Measurements from ENCODE around the gene FBXL3.

The FBXL3 gene, protein sequence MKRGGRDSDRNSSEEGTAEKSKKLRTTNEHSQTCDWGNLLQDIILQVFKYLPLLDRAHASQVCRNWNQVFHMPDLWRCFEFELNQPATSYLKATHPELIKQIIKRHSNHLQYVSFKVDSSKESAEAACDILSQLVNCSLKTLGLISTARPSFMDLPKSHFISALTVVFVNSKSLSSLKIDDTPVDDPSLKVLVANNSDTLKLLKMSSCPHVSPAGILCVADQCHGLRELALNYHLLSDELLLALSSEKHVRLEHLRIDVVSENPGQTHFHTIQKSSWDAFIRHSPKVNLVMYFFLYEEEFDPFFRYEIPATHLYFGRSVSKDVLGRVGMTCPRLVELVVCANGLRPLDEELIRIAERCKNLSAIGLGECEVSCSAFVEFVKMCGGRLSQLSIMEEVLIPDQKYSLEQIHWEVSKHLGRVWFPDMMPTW

DNA sequence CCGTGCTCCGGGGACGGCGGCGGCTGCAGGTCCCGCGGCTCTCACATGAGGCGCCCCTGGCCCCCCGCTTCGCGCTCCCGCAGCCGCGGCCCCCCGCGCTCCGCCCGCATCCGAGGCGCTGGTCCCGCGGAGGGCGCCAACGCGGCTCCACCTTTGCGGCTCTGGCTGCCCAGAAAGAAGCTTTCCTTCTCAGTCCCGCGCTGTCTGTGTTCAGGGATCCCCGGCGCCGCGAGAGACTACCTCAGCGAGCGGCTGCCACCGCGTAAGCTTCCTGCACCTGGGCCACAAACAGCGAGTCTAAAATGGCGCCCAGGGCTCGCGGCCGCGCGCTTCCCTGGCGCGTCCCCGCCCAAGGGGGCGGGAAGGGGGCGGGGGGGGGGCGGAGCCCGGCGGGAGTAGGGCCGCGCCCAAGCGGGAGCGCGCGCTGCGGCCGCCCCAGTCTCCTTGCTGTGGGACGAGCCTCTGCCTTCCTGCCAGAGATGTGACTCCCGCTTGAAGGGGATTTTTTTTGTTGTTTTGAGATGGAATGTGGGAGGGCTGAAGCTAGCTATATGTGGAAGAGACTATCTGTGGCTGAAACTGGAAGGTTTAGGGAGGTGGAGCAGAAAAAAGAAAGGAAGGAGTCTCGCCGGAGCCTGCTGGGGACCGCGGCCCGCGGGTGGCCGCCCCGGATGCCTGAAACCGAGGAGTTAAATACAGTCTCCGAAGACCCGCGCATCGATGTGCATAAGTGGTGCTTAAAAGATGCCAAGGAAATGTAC, at the start of gene FBXL3:
Gene FBXL3 (minus strand): TSS at position 299 of the 761 bp plus-strand sequence. CDS start 5,299 bp downstream, outside the sequence.
- peak; percentile 60 for DNase-seq

DNA sequence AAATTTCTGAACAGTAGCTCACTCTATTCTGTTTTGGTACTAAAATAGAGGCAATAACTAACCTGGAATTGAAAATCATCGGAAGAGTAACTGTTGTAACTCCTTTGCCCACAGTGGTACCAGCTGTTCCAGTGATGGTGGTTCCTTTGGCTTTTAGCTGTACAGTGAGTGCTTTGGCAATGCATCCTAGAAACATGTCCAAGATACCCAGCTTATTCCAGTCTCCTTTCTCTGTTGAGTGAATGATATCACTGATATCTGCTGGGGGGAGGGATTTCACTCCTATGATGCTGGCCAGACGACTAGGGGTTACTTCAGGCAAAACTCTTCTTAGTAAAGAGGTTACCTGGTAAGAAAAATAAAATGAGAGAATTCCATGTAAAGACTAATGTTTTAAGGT, 40.6 kb upstream of the FBXL3 start:
- DNase-seq, result no peak

DNA sequence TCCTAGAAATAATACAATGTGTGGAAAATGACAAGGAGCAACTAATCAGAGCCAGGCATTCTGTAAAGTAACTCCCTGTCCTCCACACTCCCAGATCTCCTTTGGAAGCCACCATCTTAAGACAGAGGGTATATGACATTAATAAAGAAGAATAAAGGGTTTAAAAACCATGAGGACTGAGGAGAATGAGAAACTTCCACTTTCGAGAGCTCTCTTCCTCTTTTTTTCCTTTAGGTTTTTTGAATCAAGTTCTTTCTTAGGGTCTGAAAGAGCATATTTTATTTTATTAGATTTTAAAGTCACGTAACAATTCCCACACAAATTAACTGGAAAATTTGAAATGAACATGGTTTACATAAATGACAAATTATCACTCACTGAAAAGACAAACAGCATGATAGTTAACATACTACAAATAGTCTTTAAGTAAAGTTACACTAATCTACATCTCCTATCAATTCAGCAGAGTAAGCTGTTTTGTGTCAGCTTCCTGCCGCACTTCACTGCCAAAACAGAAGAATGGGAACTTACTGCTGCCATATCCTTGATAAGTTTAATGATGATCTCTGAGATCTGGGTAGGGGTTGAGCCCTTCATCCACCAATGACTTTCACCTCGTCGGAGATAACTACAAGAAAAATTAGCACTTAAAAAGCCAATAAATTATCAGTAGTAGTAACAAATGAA, 38.6 kb upstream of the FBXL3 start:
- no peak for DNase-seq

DNA sequence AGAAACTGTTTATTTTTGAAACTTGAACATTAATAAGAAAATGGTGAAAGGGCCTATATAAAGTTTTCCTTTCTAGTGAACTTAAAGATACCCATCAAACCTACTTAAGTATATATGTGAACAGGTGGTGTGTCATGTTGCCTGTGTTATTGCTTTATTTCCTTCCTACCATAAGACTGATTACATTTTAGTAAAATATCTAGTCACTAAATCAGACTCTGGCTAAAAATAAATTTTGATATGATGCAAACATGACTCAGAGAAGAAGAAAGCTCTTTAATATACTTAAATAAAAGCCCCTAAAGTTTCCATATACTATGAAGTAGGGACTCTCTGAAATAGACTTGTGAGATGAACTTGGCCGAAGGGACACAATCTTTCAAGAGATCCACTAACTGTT, 35.1 kb upstream of the FBXL3 start:
- no peak for DNase-seq

DNA sequence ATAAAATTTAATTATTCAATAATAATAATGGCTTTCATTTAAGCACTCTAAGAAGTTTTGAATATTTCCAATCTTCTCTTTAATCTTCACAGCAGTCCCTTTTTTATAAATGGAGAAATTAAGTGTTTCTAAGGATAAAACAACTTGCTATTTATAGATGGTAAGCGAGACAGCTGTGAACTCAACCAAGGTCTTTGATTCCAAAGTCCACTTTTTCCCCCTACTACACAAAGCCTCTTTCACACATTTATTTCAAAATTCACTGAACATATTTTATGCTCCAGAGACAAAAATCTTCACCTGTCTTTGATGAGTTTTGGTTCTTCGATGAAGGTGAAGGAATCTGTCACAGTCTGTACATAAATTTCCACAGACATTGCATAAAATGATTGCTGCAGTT, 34.4 kb upstream of the FBXL3 start:
- DNase-seq, result no peak

DNA sequence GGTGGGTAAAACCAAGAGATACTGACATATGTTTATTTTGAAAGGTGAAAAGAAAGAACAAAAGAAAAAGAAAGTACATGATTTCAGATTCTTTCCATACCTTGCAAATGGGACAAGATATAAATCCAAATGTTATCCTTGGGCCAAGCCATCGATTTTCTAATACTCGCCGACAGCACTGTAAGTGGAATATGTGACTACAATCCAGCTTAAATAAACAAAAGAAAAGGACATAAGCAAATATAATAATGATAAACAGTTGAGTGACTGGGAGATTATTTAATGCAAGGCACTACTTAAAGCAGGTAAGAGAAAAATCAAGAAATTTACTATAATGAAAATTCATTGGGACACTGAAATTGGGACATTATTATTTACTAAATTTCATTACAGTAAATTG, 29.9 kb upstream of the FBXL3 start:
- DNase-seq, result no peak

DNA sequence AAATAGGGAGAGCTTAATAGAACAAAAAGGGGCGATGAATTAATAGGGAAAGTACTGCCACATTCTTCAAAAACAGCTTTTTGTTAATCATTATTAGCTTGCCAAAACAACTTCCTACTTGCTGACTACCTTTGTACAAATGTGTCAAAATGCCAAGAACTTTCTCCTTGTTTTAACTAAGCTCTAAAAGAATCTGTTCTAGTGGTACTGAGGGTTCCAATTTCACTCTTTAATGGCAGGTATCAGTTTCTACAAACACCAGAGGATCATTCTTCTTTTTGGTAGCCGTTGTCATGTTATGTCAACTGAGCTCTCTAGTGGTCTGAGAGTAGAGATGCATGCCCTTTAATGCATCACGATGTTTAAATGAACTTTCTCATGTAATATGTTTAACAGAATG, 29.4 kb upstream of the FBXL3 start:
- no peak for DNase-seq

DNA sequence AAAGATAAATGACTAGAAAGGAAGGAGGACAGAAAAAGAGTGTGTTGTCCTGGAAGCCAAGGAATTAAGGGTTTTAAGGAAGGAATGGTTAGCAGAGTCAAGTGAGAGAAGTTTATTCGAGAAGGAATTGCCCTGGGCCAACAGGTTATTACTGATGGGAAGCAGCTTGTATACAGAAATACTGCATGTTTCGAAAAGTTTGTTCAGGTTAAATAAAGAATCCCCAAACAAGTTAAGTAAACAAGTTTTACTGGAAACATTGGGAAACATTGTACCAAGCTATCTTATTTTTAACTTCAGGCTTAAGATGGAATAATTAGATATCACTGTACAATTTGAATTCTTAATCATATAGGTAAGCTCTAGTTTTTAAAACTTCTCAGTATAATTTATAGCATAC, 28.2 kb upstream of the FBXL3 start:
- DNase-seq, result no peak

DNA sequence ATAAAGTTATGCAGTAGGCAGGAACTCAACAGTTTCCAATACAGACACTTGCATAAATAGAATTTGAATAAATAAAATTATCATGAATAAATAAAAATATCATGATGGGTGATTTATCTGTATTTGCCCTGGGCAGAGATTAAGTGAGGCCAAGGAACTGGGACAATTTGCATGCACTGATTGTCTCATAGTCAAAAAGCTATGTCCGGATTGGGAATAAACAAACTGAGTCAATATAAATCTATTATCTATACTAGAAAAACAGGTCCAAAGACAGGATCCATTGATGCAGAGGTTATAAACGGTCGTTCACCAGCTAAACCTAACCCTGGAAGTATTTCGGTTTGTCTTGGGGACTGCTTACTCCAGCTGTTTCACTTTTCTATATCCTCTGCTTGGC, 26.2 kb upstream of the FBXL3 start:
- no peak for DNase-seq

DNA sequence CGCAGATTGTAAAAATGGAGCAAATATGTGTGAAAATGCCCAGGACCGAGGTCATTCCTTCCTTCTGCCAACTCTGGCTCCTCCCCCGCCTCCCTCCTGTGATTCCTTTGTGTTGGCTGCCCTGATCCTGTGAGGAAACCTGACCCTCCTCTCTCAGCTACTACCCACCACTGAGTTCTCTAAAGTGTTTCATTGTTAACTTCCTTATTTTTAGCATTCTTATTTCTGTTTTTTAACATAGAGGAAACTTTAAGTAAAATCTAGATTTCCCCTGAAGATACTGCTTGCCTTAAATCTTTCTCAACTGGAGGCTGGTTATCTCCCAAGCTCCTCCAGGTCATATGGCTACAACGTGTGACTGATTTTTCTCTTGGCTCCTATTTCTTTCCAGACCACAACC, 21.7 kb upstream of the FBXL3 start:
- DNase-seq, result no peak

DNA sequence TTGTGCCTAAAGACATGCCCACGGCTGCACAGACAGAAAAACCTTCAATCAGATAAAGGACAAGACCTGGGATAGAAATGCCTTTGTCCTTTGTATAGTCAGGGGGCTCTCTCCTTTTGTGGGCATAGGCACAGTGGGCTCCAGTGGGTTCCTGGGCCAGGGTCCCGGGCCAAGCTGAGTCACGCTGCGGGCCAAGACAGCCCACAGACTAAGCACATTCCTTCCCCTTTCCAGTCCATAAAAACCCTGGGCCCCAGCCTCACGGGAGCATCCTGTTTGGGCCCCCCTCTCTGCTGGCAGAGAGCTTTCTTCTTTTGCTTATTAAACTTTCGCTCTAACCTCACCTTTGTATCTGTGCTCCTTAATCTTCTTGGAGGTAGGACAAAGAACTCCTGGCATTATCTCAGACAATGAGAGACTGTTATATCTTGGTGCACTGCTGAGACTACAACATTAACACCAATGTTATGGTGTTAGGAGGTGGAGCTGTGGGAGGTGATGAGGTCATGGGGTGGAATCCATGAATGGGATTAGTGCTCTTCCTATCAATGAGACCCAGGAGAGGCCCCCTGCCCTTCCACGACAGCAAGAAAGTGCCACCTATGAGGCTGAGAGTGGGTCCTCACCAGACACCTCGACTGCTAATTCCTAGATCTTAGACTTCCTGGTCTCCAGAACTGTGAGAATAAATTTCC, 20.8 kb upstream of the FBXL3 start:
- DNase-seq, result no peak

DNA sequence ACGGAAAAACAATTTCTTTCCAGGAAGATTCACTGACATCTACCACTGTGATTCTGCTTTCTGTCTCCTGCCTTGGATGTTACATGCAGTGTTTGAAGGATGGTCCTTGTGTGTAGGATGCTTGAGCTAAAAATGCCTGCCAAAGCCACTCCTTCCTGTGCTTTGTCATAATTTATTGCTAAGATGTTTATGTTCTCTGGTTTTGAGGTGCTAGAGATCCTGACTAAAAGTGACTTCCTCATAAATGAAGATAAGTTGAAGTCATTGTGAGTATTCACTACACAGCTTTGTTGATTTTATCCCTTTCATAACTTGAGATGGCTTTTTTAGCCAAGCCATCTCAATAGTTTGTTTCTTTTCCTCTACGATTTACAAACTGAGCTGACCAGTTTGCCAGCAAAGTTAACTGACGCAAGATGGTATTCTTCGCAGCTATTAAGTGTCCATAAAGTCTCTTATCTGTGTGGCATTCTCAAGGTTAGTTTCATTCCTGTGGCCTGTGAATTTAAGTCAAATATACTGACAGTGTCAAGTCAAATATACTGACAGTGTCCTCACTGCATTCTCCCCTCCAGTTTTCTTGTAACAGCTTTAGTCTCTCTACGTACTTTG, 15.7 kb upstream of the FBXL3 start:
- no peak for DNase-seq

DNA sequence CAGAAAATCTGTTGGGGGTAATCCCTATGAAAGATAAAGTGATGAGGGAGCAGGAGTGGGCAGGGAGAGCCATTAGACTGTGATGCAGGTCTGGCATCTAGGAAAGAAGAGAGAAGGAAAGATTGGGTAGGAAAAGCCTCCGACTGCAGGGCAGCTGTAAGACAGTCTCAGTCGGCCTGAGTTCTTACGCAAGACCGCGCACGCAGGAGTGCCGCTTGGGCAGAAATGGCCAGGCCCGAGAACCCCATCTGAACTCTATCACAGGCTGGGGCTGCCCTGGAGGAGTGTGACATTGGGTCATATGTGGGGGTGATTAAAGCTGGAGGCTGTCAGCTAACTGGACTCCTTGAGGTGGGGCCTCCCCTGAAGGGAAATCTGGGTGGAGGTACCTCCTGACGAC, 13.9 kb upstream of the FBXL3 start:
- no peak for DNase-seq

DNA sequence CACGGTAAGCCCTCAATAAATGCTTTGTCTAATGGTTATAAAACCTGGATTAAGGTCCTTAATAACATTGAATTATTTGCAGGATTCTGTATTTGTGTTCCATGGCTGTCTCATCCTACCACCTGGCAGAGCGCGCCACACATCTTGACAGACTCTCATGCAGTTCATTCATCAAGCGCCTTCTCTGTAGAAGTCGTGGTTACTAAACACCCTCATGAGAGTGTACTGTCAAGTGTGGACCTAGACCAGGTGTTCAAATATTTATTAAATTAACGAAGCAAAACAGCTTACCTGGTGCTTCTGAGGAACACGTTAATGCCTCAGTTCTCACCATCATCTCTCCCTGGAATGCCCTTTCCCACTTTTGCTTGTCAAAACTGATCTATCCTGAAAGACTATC, 13.1 kb upstream of the FBXL3 start:
- no peak for DNase-seq

DNA sequence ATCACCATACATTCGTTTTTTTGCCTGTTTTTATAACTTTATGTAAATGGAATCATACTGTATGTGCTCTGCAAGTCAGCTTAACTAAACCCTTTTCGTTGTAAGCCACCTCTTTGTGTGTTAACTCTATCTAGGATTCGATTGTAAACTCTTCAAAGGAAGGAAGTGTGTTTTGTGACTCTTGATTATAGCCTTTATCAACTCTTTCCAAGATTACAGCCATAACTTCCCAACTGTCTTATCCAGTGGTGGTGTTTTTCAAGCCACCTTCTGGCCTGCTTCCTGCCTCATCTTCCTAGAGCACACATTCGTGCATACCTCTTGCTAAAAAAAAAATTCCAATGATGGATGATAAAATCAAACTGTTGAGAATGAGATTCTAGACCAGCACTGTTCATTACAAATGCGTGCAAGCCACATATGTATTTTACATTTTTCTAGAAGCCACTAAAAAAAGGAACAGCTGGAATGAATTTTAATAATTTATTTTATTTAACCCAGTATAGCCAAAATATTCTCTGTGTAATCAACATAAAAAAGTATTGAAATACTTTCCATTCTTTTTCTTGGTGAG, 12.0 kb upstream of the FBXL3 start:
- no peak for DNase-seq

DNA sequence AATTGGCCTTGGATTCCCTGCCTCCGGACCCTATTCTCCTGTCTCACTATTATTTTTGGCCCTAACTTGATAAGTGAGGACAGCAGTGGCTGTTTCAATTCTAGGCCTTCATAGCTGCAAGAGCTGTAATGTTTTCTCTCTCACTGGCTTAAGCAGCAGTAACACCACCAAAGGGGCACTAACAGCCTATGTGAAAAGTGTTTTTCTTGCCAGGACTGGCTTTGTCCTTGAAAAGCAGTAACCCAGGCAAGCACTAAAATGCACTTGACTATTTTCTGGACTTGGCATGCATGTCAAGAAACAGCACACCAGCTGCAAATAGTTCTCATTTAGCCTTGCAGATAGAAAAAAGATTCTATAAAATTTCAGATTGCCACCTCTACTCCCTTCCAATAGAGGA, 9.3 kb upstream of the FBXL3 start:
- DNase-seq, result peak; percentile 30

DNA sequence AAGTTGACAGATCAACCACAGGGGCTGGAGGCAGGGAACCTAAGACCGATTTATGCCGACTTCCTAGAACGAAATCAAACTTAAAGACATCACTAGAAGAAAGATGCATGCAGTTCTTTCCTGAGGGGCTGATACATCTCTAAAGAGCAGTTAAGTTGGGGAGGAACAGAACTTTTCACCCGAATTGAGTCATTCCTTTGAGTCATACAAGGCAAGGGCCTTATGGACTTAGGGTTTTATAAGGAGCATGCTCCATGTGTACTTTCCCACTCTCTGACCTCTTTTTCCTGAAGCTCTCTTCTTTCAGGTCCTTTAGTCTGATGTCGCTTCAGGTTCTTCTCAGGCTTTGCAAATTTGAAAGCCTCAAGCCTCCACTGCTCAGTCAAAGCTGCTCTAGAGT, 7.9 kb upstream of the FBXL3 start:
- DNase-seq, result no peak

DNA sequence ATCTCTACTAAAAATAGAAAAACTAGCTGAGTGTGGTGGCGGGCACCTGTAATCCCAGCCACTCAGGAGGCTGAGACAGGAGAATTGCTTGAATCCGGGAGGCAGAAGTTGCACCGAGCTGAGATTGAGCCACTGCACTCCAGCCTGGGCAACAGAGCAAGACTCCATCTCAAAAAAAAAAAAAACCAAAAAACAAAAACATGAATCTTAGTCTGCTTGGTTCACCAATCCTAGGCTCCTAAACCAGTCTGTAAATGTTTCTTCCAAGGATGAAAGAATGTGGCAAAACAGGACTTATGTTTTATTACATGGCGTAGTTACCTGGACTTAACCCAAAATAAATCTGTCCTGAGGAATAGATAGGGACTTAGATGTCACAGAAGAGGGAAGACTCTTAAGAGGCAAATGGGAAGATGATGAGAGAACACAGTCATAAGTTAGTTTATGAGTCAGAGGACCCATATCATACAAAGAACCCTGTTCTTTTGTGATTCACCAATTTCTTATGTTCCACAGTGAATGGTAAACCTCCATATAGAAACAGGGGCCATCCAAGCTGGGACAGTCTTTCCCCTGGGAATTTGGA, 6.9 kb upstream of the FBXL3 start:
- no peak for DNase-seq

DNA sequence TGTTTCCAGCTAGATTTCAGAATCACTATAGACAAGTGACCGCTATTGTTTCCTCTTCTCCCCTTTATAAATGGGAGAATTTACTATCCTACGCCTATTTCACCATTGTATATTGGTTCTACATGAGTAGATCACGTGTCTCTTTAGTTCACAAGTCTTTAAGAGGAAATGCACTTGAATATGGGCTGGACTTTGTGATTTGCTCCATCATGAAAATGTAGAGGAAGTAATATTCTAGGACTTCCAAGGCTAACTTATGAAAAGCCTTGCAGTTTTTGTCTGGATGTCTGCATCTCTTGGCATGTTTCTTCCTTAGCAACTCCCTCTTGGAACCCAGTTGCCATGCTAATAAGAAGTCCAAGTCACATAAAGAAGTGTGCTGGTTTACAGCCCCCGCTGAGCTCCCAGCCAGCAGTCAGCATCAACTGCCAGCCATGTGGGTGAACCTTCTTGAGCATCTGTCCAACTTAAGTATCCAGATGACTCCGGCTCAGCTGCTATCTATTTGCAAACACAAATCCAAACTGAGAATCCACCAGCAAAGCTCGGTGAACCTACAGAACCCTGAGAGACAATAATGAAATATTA, 4.8 kb upstream of the FBXL3 start:
- DNase-seq, result no peak

DNA sequence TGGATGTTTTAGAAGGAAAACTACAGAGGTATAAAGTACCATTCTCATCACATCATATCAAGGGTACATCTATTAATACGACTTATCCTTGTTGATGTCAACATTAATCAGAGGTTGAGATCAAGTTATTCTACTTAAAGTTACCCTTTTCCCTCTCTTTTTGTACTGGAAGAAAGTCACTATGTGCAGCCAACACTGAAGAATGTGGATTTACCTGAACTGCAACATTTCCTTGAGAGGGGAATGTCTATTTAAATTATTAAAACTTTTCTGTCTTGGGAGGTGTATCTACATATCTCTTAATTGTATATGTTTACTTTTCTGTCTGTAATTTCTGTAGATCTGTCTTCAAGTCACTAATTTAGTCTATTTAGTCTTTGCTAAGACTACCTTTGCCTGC, 2.5 kb upstream of the FBXL3 start:
- no peak for DNase-seq

DNA sequence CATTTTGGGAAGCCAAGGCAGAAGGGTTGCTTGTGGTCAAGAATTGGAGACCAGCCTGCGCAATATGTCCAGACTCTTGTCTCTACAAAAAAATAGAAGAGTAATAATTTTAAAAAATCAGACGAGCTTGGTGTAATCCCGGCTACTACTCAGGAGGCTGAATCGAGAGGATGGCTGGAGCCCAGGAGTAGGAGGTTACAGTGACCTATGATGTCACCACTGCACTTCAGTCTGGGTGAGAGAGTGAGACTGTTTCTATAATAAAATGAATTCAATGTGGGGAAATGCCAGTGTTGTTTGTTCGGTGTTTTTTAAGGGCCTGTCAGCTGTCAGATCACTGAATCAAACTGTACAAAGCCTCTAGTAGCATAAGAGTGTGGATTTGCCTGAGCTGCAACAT, 1.2 kb upstream of the FBXL3 start:
- no peak for DNase-seq
